ENCODE data around the gene DEDD. TPM values are rescaled to one million over a fixed set of nuclear protein-coding genes. Genes with fewer than 3 reads are reported as not detected.
A peak's percentile ranks its signal among the peaks of the same experiment; 100 is the strongest.

DEDD gene
- total RNA-seq, 1 experiment from 2014 or later, result 32.8 TPM

- Histone ChIP-seq H3K79me2 (ENCODE audit: insufficient read depth, low read length) (no peaks in the 10 kb centered on the region), H3K27ac (ENCODE audit: low read depth, low read length) (no peak overlapping the region), H3K9me3 (ENCODE audit: control insufficient read depth in 1 of 2, insufficient read depth in 1 of 2, low read depth in 1 of 2, low read length in 2 of 2) (no peaks in the 10 kb centered on the region), H3K9ac (ENCODE audit: low read length) (no peak overlapping the region), H2AFZ (ENCODE audit: low read depth, low read length, poor library complexity, severe bottlenecking) (no peak overlapping the region), H3K9me2 (ENCODE audit: insufficient read depth) (no peaks in the 10 kb centered on the region), H4K20me1 (ENCODE audit: insufficient read depth) (no peaks in the 10 kb centered on the region), H3K36me3 (ENCODE audit: control insufficient read depth in 1 of 2, insufficient read depth in 2 of 2, low read length in 2 of 2) (no peaks in the 10 kb centered on the region), H3K4me1 (ENCODE audit: control insufficient read depth in 1 of 2, insufficient read depth in 2 of 2, low read length in 2 of 2) (peaks cover 5 to 52% of the 10 kb centered on the region in 2 experiments; a peak in 3 of 4 replicates), H3K4me2 (ENCODE audit: low read length) (no peak overlapping the region), H3K27me3 (ENCODE audit: insufficient read depth, low read length) (no peaks in the 10 kb centered on the region), H3K4me3 (replicated peaks in 1 of 2; ENCODE audit: low read depth in 1 of 2, low read length in 2 of 2) (no peak overlapping the region)
- ChIA-PET CTCF (no interaction called here), POLR2A (no interaction called here), RAD21 (ENCODE audit: low non-redundant PET in 1 of 2, low total read pairs in 2 of 2, uncharacterized antibody in 2 of 2, unreplicated experiment in 2 of 2) (no interaction called here)
- intact Hi-C loops (cut with micrococcal nuclease), result no loop called here
- no peak for ATAC-seq
- DNase-seq (ENCODE audit: low read depth, low spot score), result no peak
- no TSS peak for BruUV-seq (replicated peaks)
- TF ChIP-seq RAD21 (IDR thresholded peaks at IDR 0.05; ENCODE audit: low read depth), result no peak
Measured at GRCh38 chr1:161077426-161077825, 55.0 kb downstream of the DEDD start.

- no peaks in the 10 kb centered on the region for H3K27me3 ChIP-seq (ENCODE audit: insufficient read depth, low read length)
Measured at GRCh38 chr1:161076410-161076809, 56.1 kb downstream of the DEDD start.

More at GRCh38 chr1:161076410-161076809, 56.1 kb downstream of the DEDD start:
- ChIA-PET RAD21 (ENCODE audit: low non-redundant PET in 1 of 2, low total read pairs in 2 of 2, uncharacterized antibody in 2 of 2, unreplicated experiment in 2 of 2) (no interaction called here), CTCF (interaction anchor here (2.2 kb wide), 1 partner anchor 21 kb away, joined by 8 read pairs; no protein-coding TSS in a partner anchor), POLR2A (no interaction called here)
- no TSS peak for BruUV-seq (replicated peaks)
- Histone ChIP-seq H3K4me3 (replicated peaks in 1 of 2; ENCODE audit: low read depth in 1 of 2, low read length in 2 of 2) (no peak overlapping the region), H3K36me3 (ENCODE audit: control insufficient read depth in 1 of 2, insufficient read depth in 2 of 2, low read length in 2 of 2) (no peaks in the 10 kb centered on the region), H3K9me2 (ENCODE audit: insufficient read depth) (no peaks in the 10 kb centered on the region), H4K20me1 (ENCODE audit: insufficient read depth) (no peaks in the 10 kb centered on the region), H3K27ac (ENCODE audit: low read depth, low read length) (no peak overlapping the region), H3K79me2 (ENCODE audit: insufficient read depth, low read length) (no peaks in the 10 kb centered on the region), H2AFZ (ENCODE audit: low read depth, low read length, poor library complexity, severe bottlenecking) (no peak overlapping the region), H3K4me1 (ENCODE audit: control insufficient read depth in 1 of 2, insufficient read depth in 2 of 2, low read length in 2 of 2) (peaks cover 3 to 48% of the 10 kb centered on the region in 2 experiments; a peak in 3 of 4 replicates), H3K9ac (ENCODE audit: low read length) (no peak overlapping the region), H3K4me2 (ENCODE audit: low read length) (no peak overlapping the region), H3K9me3 (ENCODE audit: control insufficient read depth in 1 of 2, insufficient read depth in 1 of 2, low read depth in 1 of 2, low read length in 2 of 2) (no peaks in the 10 kb centered on the region)
- no peak for TF ChIP-seq MAX (IDR thresholded peaks at IDR 0.05)
- TF ChIP-seq SRF (IDR thresholded peaks at IDR 0.05; ENCODE audit: low read depth), result no peak
- no peak for TF ChIP-seq EGR1 (IDR thresholded peaks at IDR 0.05; ENCODE audit: low read depth)
- TF ChIP-seq CEBPB (IDR thresholded peaks at IDR 0.05; ENCODE audit: low read depth), result no peak
- DNase-seq (ENCODE audit: low read depth, low spot score) (no peak), ATAC-seq (peak; percentile 33)
- intact Hi-C loops (cut with micrococcal nuclease), result no loop called here

Measured in HCT116 (cell line).